Esophagus muscularis mucosa (tissue), 4 donors: ENCODE measurements around the gene EFCC1. TPM values are rescaled to one million over a fixed set of nuclear protein-coding genes. Genes with fewer than 3 reads are reported as not detected.

Source experiments
- DNase-seq: peaks from one replicate; pipeline ENCODE4 v3.0.0-alpha.2; 2017; ENCODE audit errors: extremely low spot score
- H3K27ac ChIP-seq, 4 donors: fragments of 200-600 bp; sonication (generic); replicated peaks in 1 of 4; 1 replicate in 3 of 4; 2 replicates in 1 of 4; pipeline ENCODE4 v1.5.1; 2016 to 2019; ENCODE audit warnings: mild to moderate bottlenecking in 1 of 4
- H3K27me3 ChIP-seq, 4 donors: fragments of 200-600 bp; sonication (generic); one replicate each; pipeline versions ENCODE4 v1.5.1 to v1.6.0; 2016 to 2019
- H3K36me3 ChIP-seq, 4 donors: fragments of 200-600 bp; sonication (generic); one replicate each; pipeline ENCODE4 v1.5.1; 2016 to 2019
- H3K4me1 ChIP-seq, 4 donors: fragments of 200-600 bp; sonication (generic); one replicate each; pipeline ENCODE4 v1.5.1; 2016 to 2019
- H3K4me3 ChIP-seq, 4 donors: fragments of 200-600 bp; sonication (generic); 1 replicate in 2 of 4; 2 replicates in 2 of 4; pipeline ENCODE4 v1.5.1; 2016 to 2019; ENCODE audit warnings: mild to moderate bottlenecking in 4 of 4, moderate library complexity in 1 of 4
- H3K9me3 ChIP-seq, 4 donors: fragments of 200-600 bp; sonication (generic); 1 replicate in 3 of 4; 2 replicates in 1 of 4; pipeline ENCODE4 v1.5.1; 2016 to 2019
- EP300 ChIP-seq: sonication (generic); formaldehyde crosslinking; IDR thresholded peaks from one replicate; pipeline ENCODE4 v1.6.1; 2017; ENCODE audit warnings: antibody characterized with exemption
- POLR2A ChIP-seq: fragments of 450-650 bp; IDR thresholded peaks from one replicate; pipeline ENCODE4 v1.6.1; 2017; ENCODE audit warnings: antibody characterized with exemption, moderate library complexity, mild to moderate bottlenecking, low read depth
- POLR2AphosphoS5 ChIP-seq, 2 donors: sonication (generic); formaldehyde crosslinking; IDR thresholded peaks; one replicate each; pipeline ENCODE4 v1.6.1; 2017; ENCODE audit warnings: antibody characterized with exemption in 2 of 2
- WGBS: methylation state at CpG from one replicate; pipeline ENCODE4 v1.1.5; 2018; 5-methylcytosine and 5-hydroxymethylcytosine counted together
- intact Hi-C: fragments of 100-400 bp; cut with DNase I; formaldehyde crosslinking; loops from one replicate; pipeline ENCODE4 v1.15.1; 2023
- total RNA-seq, 4 donors: library from RNA; depleted of rRNA; stranded (reverse); fragments of >200 nt; gene quantifications; one replicate each; pipeline versions ENCODE4 v1.1.0 to v1.2.1, GENCODE V29; 2016
- TF ChIP-seq, protein P1 (sequence below), 3 experiments: fragments of 200-600 bp in 2 of 3; fragments of 450-650 bp in 1 of 3; sonication (generic) in 2 of 3; IDR thresholded peaks; one replicate each; pipeline ENCODE4 v1.5.1; 2017 to 2019; ENCODE audit warnings: antibody characterized with exemption in 3 of 3, mild to moderate bottlenecking in 2 of 3, moderate library complexity in 1 of 3

Gene EFCC1
- total RNA-seq, 4 donors from 2014 or later = 5.8 to 15.8 (median 7.9) TPM

- DNase-seq = no peak
- Histone ChIP-seq H3K4me1 (peaks cover 0 to 18% (median 10%) of the 10 kb centered on the region in 4 donors), H3K36me3 (no peaks in the 10 kb centered on the region), H3K9me3 (no peaks in the 10 kb centered on the region), H3K27ac (no peak overlapping the region), H3K27me3 (no peaks in the 10 kb centered on the region), H3K4me3 (no peak overlapping the region)
- TF ChIP-seq POLR2AphosphoS5 (IDR thresholded peaks at IDR 0.05) = no peak
- TF ChIP-seq POLR2A = no peak
- no peak for TF ChIP-seq EP300
- TF ChIP-seq, protein P1, sequence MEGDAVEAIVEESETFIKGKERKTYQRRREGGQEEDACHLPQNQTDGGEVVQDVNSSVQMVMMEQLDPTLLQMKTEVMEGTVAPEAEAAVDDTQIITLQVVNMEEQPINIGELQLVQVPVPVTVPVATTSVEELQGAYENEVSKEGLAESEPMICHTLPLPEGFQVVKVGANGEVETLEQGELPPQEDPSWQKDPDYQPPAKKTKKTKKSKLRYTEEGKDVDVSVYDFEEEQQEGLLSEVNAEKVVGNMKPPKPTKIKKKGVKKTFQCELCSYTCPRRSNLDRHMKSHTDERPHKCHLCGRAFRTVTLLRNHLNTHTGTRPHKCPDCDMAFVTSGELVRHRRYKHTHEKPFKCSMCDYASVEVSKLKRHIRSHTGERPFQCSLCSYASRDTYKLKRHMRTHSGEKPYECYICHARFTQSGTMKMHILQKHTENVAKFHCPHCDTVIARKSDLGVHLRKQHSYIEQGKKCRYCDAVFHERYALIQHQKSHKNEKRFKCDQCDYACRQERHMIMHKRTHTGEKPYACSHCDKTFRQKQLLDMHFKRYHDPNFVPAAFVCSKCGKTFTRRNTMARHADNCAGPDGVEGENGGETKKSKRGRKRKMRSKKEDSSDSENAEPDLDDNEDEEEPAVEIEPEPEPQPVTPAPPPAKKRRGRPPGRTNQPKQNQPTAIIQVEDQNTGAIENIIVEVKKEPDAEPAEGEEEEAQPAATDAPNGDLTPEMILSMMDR (IDR thresholded peaks at IDR 0.05) = no peak
- intact Hi-C loops = loop anchor here (10.0 kb wide), 1 partner anchor 107 kb away; no protein-coding TSS in a partner anchor
- WGBS = 81% methylated on average over 8 of the region's 8 CpGs
Observed at GRCh38 chr3:129081503-129081902, 80.4 kb downstream of the EFCC1 start.

DNA sequence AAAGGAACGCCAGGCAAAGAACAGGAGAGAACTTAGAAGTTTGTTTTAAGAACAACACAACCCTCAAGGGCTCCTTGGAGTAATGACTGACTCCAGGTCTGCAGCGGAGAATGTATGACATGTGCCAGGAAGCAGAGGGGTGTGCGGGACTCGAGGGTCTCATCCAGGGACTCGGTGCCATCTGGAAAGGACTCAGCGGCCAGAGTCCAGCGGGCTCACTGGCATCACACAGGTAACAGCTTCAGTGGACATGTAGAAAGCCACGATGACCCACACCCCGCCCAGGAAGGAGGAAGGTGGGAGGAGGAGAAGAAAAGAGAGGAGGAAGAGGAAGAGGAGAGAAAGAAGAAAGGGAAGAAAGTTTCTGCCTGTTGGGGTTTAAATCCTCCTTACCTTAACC lies 80.9 kb downstream of the EFCC1 start:
- H3K9me3 ChIP-seq = no peaks in the 10 kb centered on the region
- H3K36me3 ChIP-seq = no peaks in the 10 kb centered on the region
- H3K27ac ChIP-seq = no peak overlapping the region
- H3K4me3 ChIP-seq = no peak overlapping the region
- WGBS = 81% methylated on average over 9 of the region's 9 CpGs
- H3K27me3 ChIP-seq = no peaks in the 10 kb centered on the region
- no peak for DNase-seq
- H3K4me1 ChIP-seq = peaks cover 2 to 18% (median 11%) of the 10 kb centered on the region in 4 donors
- TF ChIP-seq, protein P1 (IDR thresholded peaks at IDR 0.05) = no peak
- TF ChIP-seq POLR2AphosphoS5 (IDR thresholded peaks at IDR 0.05) (no peak), POLR2A (no peak), EP300 (no peak)
- intact Hi-C loops = loop anchor here (10.0 kb wide), 1 partner anchor 107 kb away; no protein-coding TSS in a partner anchor

DNA sequence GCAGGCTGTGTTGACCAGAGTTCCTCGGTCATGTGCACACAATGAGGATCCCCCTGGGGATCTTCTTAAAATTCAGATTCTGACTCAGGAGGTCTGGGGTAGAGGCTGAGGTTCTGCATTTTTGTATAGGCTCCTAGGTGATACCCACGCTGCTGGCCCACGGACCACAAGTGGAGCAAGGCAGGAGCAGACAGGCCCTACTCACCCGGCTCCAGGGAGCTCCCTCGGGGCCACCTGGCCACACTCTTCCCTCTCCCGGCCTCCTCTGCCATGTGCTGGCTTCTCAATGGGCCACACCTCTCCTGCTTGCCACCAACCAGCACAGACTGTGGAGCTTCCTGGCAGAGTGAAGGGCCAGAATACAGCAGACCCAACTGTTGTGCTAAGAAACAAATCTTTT lies 83.4 kb downstream of the EFCC1 start:
- H3K27ac ChIP-seq = no peak overlapping the region
- H3K4me3 ChIP-seq = no peak overlapping the region
- intact Hi-C loops = loop anchor here (10.0 kb wide), 1 partner anchor 110 kb away; no protein-coding TSS in a partner anchor
- 95% methylated on average over 6 of the region's 6 CpGs for whole genome bisulfite sequencing
- TF ChIP-seq POLR2AphosphoS5 (IDR thresholded peaks at IDR 0.05) (no peak), POLR2A (no peak), EP300 (no peak)
- TF ChIP-seq, protein P1 (IDR thresholded peaks at IDR 0.05) = no peak
- no peaks in the 10 kb centered on the region for H3K27me3 ChIP-seq
- DNase-seq = no peak
- H3K9me3 ChIP-seq = no peaks in the 10 kb centered on the region
- no peaks in the 10 kb centered on the region for H3K36me3 ChIP-seq
- H3K4me1 ChIP-seq = peaks cover 6 to 12% (median 11%) of the 10 kb centered on the region in 4 donors

GRCh38 chr3:129085165-129085715 lies 84.1 kb downstream of the EFCC1 start:
- WGBS = 100% methylated on average over 4 of the region's 12 CpGs
- intact Hi-C loops = loop anchor here (10.0 kb wide), 1 partner anchor 110 kb away; no protein-coding TSS in a partner anchor
- H3K27ac ChIP-seq = no peak overlapping the region

More at GRCh38 chr3:129085165-129085715, 84.1 kb downstream of the EFCC1 start:
- Histone ChIP-seq H3K9me3 (no peaks in the 10 kb centered on the region), H3K4me1 (peaks cover 6 to 12% (median 11%) of the 10 kb centered on the region in 4 donors), H3K27me3 (no peaks in the 10 kb centered on the region), H3K4me3 (no peak overlapping the region), H3K36me3 (no peaks in the 10 kb centered on the region)
- TF ChIP-seq POLR2AphosphoS5 (IDR thresholded peaks at IDR 0.05) = no peak
- no peak for TF ChIP-seq POLR2A
- no peak for TF ChIP-seq EP300
- TF ChIP-seq, protein P1 (IDR thresholded peaks at IDR 0.05) = no peak
- no peak for DNase-seq
